PC-3 (cell line): Measurements from ENCODE around the gene ARHGEF18. TPM values are rescaled to one million over a fixed set of nuclear protein-coding genes. Genes with fewer than 3 reads are reported as not detected.

Source experiments
- ATAC-seq: fragments of 200-7000 bp; cut with Tn5 transposase; 2 replicates; pipeline ENCODE4 v1.9.1; 2020; ENCODE audit warnings: mild to moderate bottlenecking, moderate library complexity
- BruUV-seq: library from RNA; stranded (reverse); fragments of 400-500 nt; replicated peaks from 2 replicates; lab custom pipeline; 2021; lab: Mats Ljungman, UMichigan
- CTCF ChIA-PET: fragments of 300-600 bp; sonication (Branson Sonifier 250); formaldehyde crosslinking; loops from one replicate; lab custom pipeline; 2022; ENCODE audit warnings: antibody characterized with exemption; lab: Charles Lee
- POLR2A ChIA-PET: fragments of 300-600 bp; sonication (Branson Sonifier 250); formaldehyde crosslinking; loops from one replicate; lab custom pipeline; 2022; ENCODE audit warnings: antibody characterized with exemption; ENCODE audit not compliant: unreplicated experiment; lab: Charles Lee
- DNase-seq: peaks from one replicate; pipeline ENCODE4 v3.0.0-alpha.2; 2015
- H2AFZ ChIP-seq: fragments of 300-600 bp; sonication (generic); 2 replicates; pipeline ENCODE4 v1.6.0; 2016; ENCODE audit warnings: antibody characterized with exemption, low read length
- H3F3A ChIP-seq: fragments of 300-600 bp; sonication (generic); one replicate; pipeline ENCODE4 v1.6.0; 2017; ENCODE audit warnings: antibody characterized with exemption, low read length, control low read depth, mild to moderate bottlenecking; ENCODE audit not compliant: unreplicated experiment
- H3K27ac ChIP-seq: fragments of 300-600 bp; sonication (generic); 2 replicates; pipeline ENCODE4 v1.5.1; 2016; ENCODE audit warnings: mild to moderate bottlenecking, low read length
- H3K27me3 ChIP-seq: fragments of 300-600 bp; sonication (generic); 2 replicates; pipeline ENCODE4 v1.6.1; 2016; ENCODE audit warnings: low read length, mixed read lengths
- H3K36me3 ChIP-seq: fragments of 300-600 bp; sonication (generic); 2 replicates; pipeline ENCODE4 v1.6.1; 2016; ENCODE audit warnings: low read depth, mixed run types, low read length, mixed read lengths
- H3K4me1 ChIP-seq: fragments of 300-600 bp; sonication (generic); 2 replicates; pipeline ENCODE4 v1.5.1; 2016; ENCODE audit warnings: low read length; ENCODE audit not compliant: insufficient read depth
- H3K4me2 ChIP-seq: fragments of 300-600 bp; sonication (generic); 2 replicates; pipeline ENCODE4 v1.6.0; 2016; ENCODE audit warnings: low read length
- H3K4me3 ChIP-seq: fragments of 300-600 bp; sonication (generic); 2 replicates; pipeline ENCODE4 v1.5.1; 2016; ENCODE audit warnings: mild to moderate bottlenecking, low read length, mixed read lengths
- H3K79me2 ChIP-seq: fragments of 300-600 bp; sonication (generic); 2 replicates; pipeline ENCODE4 v1.6.1; 2017; ENCODE audit warnings: low read length, mixed read lengths
- H3K9ac ChIP-seq: fragments of 300-600 bp; sonication (generic); 2 replicates; pipeline ENCODE4 v1.6.0; 2016; ENCODE audit warnings: mild to moderate bottlenecking, low read length
- H3K9me2 ChIP-seq: fragments of 300-600 bp; sonication (generic); replicated peaks from 2 replicates; pipeline ENCODE4 v1.6.1; 2016; ENCODE audit warnings: mixed run types, low read length, mixed read lengths
- H3K9me3 ChIP-seq: fragments of 300-600 bp; sonication (generic); 2 replicates; pipeline ENCODE4 v1.6.1; 2016; ENCODE audit warnings: low read length, mixed read lengths
- H4K20me1 ChIP-seq: fragments of 300-600 bp; sonication (generic); 2 replicates; pipeline ENCODE4 v1.6.1; 2016; ENCODE audit warnings: low read length, mixed read lengths
- EZH2 ChIP-seq: fragments of 300-600 bp; sonication (generic); IDR thresholded peaks from one replicate; pipeline ENCODE4 v1.6.1; 2017; ENCODE audit warnings: antibody characterized with exemption, mild to moderate bottlenecking, low read length; ENCODE audit not compliant: unreplicated experiment
- EZH2phosphoT487 ChIP-seq: fragments of 300-600 bp; sonication (generic); IDR thresholded peaks from 2 replicates; pipeline ENCODE4 v1.6.1; 2018; ENCODE audit warnings: mild to moderate bottlenecking, antibody characterized with exemption, low read length, borderline replicate concordance
- intact Hi-C: fragments of 100-400 bp; cut with micrococcal nuclease; formaldehyde crosslinking; loops from 2 replicates; pipeline ENCODE4 v1.9.0; 2023
- total RNA-seq: library from RNA; depleted of rRNA; stranded (reverse); fragments of >200 nt; gene quantifications from 2 replicates; pipeline ENCODE4 v1.2.3, GENCODE V29; 2014
- TF ChIP-seq, protein P1 (sequence below): fragments of 300-600 bp; sonication (generic); conservative IDR thresholded peaks from 2 replicates; pipeline ENCODE4 v1.5.1; 2017; ENCODE audit warnings: antibody characterized with exemption, low read depth, mild to moderate bottlenecking, low read length

Gene ARHGEF18
- total RNA-seq, 1 experiment from 2014 or later: 65.1 TPM

DNA sequence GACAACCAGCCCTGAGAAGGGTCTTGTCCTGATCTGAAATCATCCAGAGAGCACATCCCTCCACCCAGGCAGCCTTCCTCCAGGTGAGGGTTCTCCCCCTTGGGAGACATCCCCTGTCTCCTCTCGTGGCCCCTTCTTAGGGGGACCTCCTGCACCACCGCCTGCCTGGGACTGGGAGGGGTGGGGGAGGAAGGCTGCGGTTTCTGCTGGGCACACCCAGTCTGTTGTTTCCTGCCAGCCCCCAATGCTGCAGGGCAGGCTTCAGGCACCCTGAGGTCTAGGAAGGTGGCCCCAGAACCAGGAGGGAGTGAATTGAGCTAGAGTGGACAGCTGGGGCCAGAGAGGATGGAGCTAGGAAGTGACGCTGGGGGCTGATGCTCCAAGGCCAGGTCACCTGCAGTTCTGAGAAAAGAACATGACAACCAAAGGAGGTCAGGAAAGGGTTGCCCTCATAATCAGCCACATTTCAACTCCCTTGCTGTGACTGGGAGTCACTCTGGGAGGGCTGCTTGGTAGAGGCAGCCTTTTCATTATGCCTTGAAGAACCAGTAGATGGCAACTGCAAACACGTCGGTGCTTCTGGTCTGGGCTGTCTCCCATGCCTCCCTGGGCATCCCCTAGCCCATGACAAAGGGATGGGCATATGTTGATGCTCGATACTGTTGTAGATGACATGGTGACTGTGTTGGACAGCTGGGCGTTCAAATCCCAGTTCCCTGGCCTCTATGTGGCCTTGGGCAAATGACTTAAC lies 1.4 kb downstream of the ARHGEF18 start:
- H4K20me1 ChIP-seq: no peaks in the 10 kb centered on the region
- H3K27me3 ChIP-seq: peaks cover 6% of the 10 kb centered on the region; the same call in 1 of the 2 replicates
- TF ChIP-seq EZH2phosphoT487: no peak
- no peak for TF ChIP-seq EZH2
- TF ChIP-seq, protein P1, sequence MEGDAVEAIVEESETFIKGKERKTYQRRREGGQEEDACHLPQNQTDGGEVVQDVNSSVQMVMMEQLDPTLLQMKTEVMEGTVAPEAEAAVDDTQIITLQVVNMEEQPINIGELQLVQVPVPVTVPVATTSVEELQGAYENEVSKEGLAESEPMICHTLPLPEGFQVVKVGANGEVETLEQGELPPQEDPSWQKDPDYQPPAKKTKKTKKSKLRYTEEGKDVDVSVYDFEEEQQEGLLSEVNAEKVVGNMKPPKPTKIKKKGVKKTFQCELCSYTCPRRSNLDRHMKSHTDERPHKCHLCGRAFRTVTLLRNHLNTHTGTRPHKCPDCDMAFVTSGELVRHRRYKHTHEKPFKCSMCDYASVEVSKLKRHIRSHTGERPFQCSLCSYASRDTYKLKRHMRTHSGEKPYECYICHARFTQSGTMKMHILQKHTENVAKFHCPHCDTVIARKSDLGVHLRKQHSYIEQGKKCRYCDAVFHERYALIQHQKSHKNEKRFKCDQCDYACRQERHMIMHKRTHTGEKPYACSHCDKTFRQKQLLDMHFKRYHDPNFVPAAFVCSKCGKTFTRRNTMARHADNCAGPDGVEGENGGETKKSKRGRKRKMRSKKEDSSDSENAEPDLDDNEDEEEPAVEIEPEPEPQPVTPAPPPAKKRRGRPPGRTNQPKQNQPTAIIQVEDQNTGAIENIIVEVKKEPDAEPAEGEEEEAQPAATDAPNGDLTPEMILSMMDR: no peak
- no peak overlapping the region for H3K9ac ChIP-seq
- DNase-seq (no peak), ATAC-seq (no peak)
- BruUV-seq: no TSS peak
- H3K36me3 ChIP-seq: no peaks in the 10 kb centered on the region
- ChIA-PET POLR2A (interaction anchor here (0.6 kb wide), 1 partner anchor 328 kb away, joined by 3 read pairs; no protein-coding TSS in a partner anchor), CTCF (interaction anchor here (0.8 kb wide), 1 partner anchor 251 kb away, joined by 15 read pairs; no protein-coding TSS in a partner anchor)
- H2AFZ ChIP-seq: no peak overlapping the region
- H3K9me3 ChIP-seq: no peaks in the 10 kb centered on the region
- no peaks in the 10 kb centered on the region for H3K79me2 ChIP-seq
- H3K27ac ChIP-seq: no peak overlapping the region
- no peak overlapping the region for H3K4me3 ChIP-seq
- no peaks in the 10 kb centered on the region for H3F3A ChIP-seq
- H3K9me2 ChIP-seq: no peaks in the 10 kb centered on the region
- H3K4me1 ChIP-seq: 0 out of 2 replicates have a peak, but pooled peaks cover 10% of the 10 kb centered on the region
- H3K4me2 ChIP-seq: no peak overlapping the region
- intact Hi-C loops: loop anchor here (5.0 kb wide), 1 partner anchor 47 kb away; no protein-coding TSS in a partner anchor

GRCh38 chr19:7351861-7352260 lies 3.1 kb downstream of the ARHGEF18 start:
- H3K4me2 ChIP-seq: no peak overlapping the region
- no peaks in the 10 kb centered on the region for H3K27me3 ChIP-seq
- H4K20me1 ChIP-seq: no peaks in the 10 kb centered on the region
- no peaks in the 10 kb centered on the region for H3K9me2 ChIP-seq
- no peaks in the 10 kb centered on the region for H3F3A ChIP-seq
- no peak overlapping the region for H2AFZ ChIP-seq
- H3K9ac ChIP-seq: no peak overlapping the region
- H3K79me2 ChIP-seq: no peaks in the 10 kb centered on the region
- ChIA-PET POLR2A (no interaction called here), CTCF (no interaction called here)
- ATAC-seq: no peak
- H3K9me3 ChIP-seq: no peaks in the 10 kb centered on the region
- TF ChIP-seq EZH2phosphoT487 (no peak), EZH2 (no peak)
- TF ChIP-seq, protein P1: no peak
- H3K4me3 ChIP-seq: no peak overlapping the region
- 0 out of 2 replicates have a peak, but pooled peaks cover 3% of the 10 kb centered on the region for H3K4me1 ChIP-seq
- no peak for DNase-seq
- no peaks in the 10 kb centered on the region for H3K36me3 ChIP-seq
- H3K27ac ChIP-seq: no peak overlapping the region
- intact Hi-C loops: loop anchor here (5.0 kb wide), 1 partner anchor 45 kb away; no protein-coding TSS in a partner anchor
- no TSS peak for BruUV-seq
